ENCODE results near the gene MKI67. TPM values are rescaled to one million over a fixed set of nuclear protein-coding genes. Genes with fewer than 3 reads are reported as not detected.
A peak's percentile ranks its signal among the peaks of the same experiment; 100 is the strongest.
"Not testable (repeated sequence)": the region's sequence is repeated elsewhere in the genome, so short reads cannot be mapped to it uniquely, and the experiment has no call there.

Gene MKI67, protein sequence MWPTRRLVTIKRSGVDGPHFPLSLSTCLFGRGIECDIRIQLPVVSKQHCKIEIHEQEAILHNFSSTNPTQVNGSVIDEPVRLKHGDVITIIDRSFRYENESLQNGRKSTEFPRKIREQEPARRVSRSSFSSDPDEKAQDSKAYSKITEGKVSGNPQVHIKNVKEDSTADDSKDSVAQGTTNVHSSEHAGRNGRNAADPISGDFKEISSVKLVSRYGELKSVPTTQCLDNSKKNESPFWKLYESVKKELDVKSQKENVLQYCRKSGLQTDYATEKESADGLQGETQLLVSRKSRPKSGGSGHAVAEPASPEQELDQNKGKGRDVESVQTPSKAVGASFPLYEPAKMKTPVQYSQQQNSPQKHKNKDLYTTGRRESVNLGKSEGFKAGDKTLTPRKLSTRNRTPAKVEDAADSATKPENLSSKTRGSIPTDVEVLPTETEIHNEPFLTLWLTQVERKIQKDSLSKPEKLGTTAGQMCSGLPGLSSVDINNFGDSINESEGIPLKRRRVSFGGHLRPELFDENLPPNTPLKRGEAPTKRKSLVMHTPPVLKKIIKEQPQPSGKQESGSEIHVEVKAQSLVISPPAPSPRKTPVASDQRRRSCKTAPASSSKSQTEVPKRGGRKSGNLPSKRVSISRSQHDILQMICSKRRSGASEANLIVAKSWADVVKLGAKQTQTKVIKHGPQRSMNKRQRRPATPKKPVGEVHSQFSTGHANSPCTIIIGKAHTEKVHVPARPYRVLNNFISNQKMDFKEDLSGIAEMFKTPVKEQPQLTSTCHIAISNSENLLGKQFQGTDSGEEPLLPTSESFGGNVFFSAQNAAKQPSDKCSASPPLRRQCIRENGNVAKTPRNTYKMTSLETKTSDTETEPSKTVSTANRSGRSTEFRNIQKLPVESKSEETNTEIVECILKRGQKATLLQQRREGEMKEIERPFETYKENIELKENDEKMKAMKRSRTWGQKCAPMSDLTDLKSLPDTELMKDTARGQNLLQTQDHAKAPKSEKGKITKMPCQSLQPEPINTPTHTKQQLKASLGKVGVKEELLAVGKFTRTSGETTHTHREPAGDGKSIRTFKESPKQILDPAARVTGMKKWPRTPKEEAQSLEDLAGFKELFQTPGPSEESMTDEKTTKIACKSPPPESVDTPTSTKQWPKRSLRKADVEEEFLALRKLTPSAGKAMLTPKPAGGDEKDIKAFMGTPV (N-terminal part only)
- total RNA-seq = 1.1 TPM
- long read RNA-seq = 0 reads

DNA sequence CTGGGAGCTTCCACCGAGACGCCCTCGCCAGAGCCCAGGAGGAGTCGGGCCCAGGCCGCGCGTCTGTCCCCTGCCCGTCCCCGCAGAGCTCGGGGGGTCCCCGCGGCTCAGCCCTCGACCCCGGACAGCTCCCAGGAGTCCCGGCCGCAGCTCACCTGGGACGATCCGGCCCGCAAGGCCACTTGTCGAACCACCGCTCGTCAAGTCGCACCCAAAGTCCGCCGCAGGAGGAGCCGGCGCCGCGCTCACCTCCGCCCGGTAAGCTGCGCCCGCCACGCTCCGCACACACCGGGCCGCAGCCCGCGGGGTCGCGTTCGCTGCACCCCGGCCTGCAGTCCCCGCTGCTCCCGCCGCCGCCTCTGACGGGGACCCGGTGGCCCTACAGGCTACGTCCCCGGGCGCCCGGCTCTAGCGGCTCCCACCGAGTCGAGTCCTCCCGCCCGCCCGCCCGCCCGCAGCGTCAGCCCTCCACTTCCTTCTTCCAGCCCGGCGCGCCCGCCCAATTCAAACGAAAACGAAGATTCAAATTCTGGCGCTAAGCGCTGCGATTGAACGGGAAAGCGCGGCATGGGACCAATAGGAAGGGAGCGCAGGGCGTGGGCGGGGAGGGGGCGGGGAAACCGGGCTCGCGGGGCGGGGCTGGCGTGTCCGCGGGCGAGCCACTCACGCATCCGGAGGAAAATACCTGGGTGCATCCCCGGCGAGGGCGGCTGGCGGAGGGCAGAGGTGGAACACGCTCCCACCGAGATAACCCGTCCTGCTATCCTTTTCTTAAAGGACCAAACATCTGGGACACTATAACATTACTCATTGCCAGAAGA is at the start of gene MKI67:
Gene MKI67 (minus strand): TSS at position 480 of the 821 bp plus-strand sequence. CDS start 756 bp downstream, outside the sequence.
- intact Hi-C loops (cut with DNase I) = no loop called here
- DNase-seq (ENCODE audit: low spot score) = peak; percentile 94

DNA sequence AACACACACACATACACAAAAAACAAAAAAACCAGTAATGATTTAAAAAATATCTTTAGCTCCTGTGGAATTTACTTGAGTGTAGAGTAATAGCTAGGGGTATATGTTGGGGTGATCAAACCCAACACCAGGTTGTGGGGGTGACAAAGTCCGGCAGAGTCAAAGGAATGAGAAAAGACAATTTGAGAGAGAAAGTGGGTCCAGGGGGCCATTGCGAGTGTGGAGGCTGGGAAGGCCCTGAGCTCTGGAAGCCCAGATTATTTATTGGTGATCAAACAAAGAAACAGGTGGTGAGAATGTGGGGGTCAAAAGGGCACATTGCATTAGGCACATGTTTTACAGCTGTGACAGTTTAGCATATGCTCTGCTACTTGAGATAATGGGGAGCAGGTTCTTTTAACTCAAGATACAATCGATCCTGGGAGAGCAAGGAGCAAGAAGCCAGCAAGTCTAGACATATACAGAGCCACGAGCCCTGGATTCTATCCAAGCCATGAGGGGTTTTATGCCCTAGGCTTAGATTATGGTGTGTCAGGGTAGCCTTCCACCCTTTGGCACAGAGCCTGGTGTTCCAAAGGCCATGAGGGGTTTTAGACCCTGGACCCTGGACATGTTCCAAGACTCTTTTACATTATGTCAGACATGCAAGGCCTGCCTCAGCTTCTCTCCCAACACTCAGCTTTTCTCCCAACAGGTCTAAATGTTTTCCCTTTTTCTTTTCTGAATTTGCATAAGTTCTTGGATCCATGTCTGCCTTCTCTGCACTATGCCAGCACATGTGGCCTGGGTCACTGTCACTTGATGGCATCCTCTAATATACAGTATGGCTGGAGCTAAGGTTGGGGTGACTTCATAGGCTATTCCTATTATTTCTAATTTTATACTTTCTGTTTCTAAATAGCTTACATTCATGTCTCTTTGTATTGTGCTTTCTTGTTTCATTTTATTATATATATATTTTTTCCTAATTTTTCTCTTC is 48.6 kb upstream of the MKI67 start:
- intact Hi-C loops (cut with DNase I) = no loop called here
- DNase-seq (ENCODE audit: low spot score) = no peak

DNA sequence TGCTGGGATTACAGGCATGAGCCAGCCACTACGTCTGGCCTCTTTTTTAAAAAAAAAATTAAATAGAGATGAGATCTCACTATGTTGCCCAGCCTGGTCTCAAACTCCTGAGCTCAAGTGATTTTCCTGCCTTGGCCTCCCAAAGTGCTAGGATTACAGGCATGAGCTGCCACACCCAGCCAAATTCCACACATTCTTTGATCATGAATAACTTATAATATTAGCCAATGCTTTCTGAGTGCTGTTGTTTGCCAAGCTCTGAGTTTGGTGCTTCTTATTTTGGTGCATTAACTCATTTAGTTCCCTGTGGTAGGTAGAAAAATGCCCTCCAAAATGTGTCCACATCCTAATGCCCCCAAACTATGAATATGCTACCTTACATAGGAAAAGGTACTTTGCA is 47.2 kb upstream of the MKI67 start:
- DNase-seq (ENCODE audit: low spot score) = no peak
- intact Hi-C loops (cut with DNase I) = no loop called here

DNA sequence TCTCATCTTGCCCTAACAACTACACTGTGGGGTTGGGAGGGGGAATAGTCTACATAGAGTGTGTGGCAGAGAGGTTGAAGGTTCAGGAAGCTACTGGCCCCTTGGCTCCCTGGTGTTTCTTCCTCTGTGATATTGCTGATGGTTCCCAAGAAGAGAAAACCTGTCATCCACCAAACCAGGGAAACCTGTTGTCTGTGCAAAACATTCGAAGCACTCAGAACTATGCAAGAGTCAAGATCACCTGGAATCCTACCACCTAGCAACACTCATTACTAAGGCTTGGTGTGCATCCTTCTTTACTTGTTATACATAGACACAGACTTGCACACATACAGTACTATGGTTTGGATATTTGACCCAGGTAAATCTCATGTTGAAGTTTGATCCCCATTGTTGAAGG is 46.5 kb upstream of the MKI67 start:
- intact Hi-C loops (cut with DNase I) = no loop called here
- no peak for DNase-seq (ENCODE audit: low spot score)

DNA sequence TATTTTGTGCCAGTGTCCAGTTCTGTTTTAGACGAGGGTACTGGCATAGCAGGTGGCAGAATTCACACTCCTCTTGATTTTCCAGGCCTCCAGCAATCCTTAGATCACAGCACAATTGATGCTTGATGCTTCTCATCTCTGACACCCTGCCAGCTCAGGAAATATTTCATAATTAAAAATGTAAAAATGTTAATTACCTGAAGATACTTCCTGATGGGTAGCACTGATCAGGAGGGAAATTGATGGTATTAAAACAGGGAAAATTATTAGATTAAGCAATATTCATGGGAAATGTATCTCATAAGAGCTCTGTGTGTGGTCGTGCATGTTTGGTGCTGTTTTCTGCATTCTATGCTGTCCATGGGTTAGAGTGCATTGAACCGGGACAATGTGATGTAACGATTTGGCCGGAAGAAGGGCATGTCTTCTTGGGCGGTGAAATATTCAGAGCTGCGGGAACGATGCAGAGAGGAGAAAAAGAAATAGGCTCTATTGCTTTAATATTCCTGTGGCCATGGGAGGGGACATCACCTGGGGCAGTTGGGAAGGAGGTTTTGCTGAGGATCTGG is 43.7 kb upstream of the MKI67 start:
- intact Hi-C loops (cut with DNase I) = no loop called here
- no peak for DNase-seq (ENCODE audit: low spot score)

DNA sequence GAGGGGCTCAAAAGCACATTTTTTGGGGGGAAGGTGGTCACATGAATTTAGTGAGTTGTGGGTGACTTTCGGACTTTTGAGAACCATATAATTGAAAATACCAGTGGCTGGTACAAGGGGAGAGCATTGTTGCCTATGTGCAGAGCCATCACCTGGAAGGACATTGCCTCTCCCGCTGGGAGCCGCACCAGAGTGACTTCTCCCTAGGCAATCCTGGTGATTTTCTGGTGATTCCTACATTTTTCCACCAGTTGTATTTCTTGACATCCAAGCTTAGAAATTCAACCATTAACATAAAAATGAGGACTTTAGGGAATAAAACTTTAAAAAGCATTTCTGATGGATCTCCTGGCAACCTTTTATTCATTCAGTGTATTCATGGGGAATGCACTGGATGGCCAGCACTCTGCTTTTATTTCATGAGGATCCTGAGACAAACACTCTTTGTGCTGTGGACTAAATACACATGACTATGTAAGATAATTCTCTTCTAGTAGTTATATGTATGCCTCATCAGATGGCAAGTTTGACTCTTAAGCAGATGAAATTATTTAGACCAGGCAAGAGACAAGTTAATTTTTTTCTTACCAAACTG is 41.8 kb upstream of the MKI67 start:
- DNase-seq (ENCODE audit: low spot score) = no peak
- intact Hi-C loops (cut with DNase I) = no loop called here

DNA sequence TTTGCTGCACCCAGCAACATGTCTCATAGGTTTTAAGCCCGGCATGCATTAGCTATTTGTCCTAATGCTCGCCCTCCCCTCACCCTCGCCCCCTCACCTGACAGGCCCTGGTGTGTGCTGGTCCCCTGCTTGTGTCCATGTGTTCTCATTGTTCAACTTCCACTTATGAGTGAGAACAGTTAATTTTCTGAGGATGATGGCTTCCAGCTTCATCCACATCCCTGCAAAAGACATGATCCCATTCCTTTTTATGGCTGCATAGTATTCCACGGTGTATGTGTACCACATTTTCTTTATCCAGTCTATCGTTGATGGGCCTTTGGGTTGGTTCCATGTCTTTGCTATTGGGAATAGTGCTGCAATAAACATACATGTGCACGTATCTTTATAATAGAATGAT is 40.9 kb upstream of the MKI67 start:
- intact Hi-C loops (cut with DNase I); DNase-seq (ENCODE audit: low spot score): not testable (repeated sequence)

DNA sequence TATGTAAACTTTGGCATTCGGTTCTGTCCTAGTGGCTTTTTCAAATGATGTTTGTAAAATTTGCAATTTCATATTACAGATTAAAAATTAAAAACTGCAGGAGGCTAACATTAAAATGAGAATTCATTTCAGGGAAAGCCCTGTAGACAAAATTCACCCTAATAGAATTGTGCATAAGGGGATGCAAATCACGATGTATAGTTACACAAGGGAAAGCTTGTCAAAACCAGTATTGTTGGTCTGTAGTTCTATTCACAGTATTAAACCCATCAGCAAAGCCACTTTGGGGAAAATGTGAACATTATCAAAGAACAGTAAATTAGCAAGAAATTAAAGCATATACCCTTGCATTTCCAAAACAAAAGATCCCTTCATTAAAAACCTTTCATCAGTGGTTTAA is 39.9 kb upstream of the MKI67 start:
- no peak for DNase-seq (ENCODE audit: low spot score)

DNA sequence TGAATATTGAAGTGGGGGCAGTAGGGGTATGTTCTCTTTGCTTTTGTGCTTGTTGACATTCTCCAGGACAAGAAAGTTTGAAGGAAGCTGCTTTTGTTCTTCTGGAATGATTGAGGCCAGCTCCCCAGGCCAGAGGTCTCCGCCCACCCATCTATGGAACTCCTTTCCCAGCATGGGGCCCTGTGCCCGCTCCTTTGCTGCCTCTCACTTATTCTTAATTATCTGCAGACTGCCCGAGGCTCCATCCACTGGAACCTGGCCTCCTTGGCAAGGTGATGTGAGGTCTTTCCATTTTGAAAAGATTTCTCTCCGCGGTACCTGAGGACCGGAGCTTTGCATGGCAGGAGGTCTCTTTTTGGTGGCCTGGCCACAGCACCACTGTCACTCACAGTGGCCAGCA is 39.3 kb upstream of the MKI67 start:
- intact Hi-C loops (cut with DNase I) = no loop called here
- no peak for DNase-seq (ENCODE audit: low spot score)

More for the DNA sequence above, 39.9 kb upstream of the MKI67 start:
- intact Hi-C loops (cut with DNase I) = no loop called here

DNA sequence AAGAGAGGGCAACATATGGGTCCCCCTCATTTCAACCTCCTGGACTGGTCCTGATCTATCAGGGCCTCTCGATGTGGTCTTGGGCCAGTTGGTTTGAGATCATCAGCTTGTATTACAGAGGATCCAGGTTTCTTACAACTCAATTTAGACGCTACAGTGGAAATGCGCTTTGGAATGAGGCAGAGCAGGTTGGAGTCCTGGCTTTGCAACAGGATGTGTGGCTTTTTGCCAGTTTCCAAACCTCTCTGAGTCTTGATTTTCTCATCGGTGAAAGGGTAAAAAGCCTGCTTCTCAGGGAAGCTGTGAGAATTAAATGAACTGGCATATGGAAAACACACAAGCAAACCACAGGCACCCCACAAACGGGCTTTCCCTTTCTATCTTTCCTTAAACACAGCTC is 37.5 kb upstream of the MKI67 start:
- intact Hi-C loops (cut with DNase I) = no loop called here

DNA sequence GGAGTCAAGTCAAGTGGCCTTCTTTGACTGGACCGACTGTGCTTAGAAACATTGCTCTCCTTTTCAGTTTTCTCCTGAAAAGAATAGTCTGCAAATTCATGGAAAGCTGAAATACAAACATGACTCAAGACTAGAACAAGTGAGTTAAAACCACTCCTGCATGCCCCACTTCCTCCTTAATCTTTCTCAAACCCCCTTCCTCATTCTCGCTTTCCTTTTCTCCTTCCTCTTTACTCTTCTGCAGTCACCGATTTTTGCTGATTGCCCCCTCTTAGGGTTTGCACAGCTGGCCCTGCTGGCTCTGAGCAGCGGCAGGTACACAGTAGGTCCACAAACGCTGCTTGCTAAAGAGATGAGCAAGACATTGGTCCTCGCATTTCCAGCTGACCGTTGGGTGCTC is 34.8 kb upstream of the MKI67 start:
- intact Hi-C loops (cut with DNase I) = no loop called here
- DNase-seq (ENCODE audit: low spot score) = no peak

More for the DNA sequence above, 37.5 kb upstream of the MKI67 start:
- no peak for DNase-seq (ENCODE audit: low spot score)

DNA sequence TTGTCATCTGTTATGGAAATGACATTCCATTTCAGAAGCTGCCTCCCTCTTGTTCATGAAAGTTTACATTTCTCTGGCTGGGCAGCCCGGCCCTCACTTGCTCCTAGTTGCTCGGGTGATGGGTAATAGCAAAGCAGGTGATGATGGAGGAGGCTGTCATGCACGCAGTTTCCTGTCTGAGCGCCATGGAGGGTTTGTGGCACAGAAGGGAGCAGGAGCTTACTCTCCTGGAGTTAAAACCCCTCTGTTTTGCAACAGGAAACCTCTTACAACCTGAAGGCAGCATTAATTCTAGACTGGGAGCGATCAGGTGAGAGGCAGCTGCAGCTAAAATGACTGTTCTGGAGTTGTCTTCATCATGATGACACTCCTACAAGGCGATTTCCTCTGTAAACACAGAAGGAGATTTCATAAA is 34.1 kb upstream of the MKI67 start:
- intact Hi-C loops (cut with DNase I) = no loop called here
- DNase-seq (ENCODE audit: low spot score) = no peak

DNA sequence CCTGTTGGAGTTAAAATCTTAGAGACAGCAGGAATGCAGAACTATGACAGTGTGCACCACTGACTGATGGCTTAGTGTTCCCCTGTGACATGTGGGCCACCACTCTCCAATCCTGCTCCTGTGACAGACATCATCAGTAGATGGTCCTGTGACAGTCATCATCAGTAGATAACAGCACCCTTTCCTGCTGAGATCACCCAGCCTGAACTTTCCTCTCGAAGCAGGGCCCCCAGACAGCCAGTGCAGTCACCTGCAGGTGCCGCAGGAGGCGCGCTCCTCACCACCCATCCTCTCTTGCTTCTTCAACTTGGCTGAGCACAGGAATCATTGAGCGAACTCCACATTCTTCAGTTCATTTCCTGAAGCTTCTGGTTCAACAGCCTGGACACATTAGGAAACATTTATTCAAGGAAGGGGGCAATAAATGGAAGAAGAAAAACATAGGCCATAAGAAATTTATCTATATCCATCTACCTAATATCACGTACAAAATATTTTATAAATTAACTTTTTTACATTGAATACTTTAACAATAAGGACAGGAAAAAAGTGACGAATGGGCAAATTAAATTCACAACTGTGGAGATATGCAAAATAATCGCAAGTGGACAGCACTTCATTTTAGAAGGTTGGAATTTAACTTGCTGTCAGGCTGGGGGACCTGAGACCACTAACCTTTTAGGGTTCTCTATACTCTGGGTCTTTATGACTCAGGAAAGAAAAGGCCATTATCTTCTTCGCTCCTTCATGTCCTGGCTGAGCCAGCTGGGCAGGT is 32.0 kb upstream of the MKI67 start:
- DNase-seq (ENCODE audit: low spot score) = no peak
- intact Hi-C loops (cut with DNase I) = no loop called here

DNA sequence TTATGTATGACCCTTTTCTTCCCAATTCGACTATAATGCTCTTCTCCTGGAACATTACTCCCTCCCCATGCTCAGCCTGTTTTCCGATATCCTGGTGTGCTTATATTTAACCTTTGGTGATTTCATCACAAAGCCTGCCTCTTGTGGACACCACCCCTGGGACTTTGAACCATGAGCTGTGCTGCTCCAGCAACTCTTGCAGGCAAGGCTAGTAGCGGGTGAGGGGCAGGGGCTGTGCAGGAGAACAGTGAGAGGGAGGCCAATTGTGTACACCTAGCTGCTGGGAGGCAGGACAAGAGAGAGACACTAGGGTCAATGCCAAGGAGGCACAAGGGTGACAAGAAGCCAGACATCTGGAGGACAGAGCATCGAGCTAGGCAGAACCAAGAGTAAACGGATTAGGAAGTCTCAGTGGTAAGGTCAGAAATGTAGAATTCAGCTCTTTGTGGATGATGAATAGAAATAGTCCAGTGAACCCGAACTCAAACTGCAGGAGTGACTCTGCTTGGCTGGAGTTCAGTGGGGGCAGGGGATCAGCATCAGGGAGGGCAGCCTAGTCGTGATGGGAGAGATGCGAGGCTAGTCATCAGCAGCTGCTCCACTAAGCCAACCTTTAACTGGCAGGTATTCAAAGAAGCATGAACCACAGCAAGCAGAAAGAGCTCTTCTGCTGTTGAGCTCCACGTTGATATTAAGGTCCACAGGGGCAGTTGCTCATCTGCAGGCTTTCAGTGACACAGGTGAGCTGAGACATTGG is 31.0 kb upstream of the MKI67 start:
- DNase-seq (ENCODE audit: low spot score) = no peak
- intact Hi-C loops (cut with DNase I) = no loop called here

DNA sequence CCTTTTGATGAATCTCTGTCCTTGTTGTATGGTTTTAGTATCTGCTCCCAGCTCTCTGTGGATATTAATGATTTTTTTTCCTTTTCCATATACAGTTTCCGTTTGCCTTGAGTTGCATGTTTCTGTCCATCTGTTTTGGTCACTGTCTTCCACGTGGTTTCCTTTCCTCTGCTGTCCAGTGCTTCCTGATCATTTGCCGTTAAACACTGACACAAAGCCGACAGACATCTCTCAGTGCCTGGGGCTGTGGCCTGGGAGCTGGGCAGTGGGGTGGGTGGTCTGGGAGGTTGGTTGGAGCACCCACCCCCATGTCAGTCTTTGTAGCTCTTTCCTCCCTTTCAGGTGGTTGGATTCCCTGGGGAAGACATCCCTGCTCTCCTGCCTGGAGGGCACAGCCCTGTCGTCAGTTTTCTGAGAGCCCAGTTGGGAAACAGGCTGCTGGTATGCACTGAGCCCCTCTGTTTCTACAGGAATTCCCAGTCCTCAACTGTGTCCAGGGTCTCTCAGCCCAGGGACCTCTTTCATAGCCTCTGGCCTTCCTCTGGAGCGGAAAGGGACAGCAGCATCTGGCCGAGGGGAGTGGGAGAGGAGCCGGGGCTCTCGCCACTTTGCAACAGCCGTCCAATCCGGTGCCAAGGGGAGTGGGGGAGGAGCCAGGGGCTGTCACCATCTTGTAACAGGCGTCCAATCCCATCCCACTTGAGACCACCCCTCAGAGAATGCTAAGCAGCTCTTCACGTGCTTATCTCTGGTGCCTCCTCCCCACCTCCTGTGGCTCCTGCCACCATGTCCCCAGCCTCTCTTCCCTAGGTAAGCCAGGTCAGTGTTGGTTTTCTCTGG is 26.7 kb upstream of the MKI67 start:
- intact Hi-C loops (cut with DNase I) = no loop called here
- peak; percentile 33 for DNase-seq (ENCODE audit: low spot score)
